SU-DHL-6 (cell line): ENCODE results near the gene PCBD1.

Experiments used
- CTCF ChIP-seq: fragments of 200-600 bp; sonication (generic); IDR thresholded peaks from one replicate; pipeline ENCODE4 v1.5.1; 2017; ENCODE audit warnings: antibody characterized with exemption, mild to moderate bottlenecking, low read length, moderate library complexity; ENCODE audit not compliant: insufficient read depth, poor library complexity, severe bottlenecking
- EZH2phosphoT487 ChIP-seq: fragments of 200-600 bp; sonication (generic), shearing (Covaris generic); conservative IDR thresholded peaks from 2 replicates; pipeline ENCODE4 v1.6.1; 2018; ENCODE audit warnings: mild to moderate bottlenecking, antibody characterized with exemption, low read length, moderate library complexity, mixed read lengths

- no peak for TF ChIP-seq CTCF
- TF ChIP-seq EZH2phosphoT487 = no peak
Observed at GRCh38 chr10:70931168-70931815, 42.9 kb upstream of the PCBD1 start.
